Measurements from ENCODE around the gene EVI5.
"Not testable (repeated sequence)": the region's sequence is repeated elsewhere in the genome, so short reads cannot be mapped to it uniquely, and the experiment has no call there.

Gene EVI5

GRCh38 chr1:92575123-92575522 lies 209.8 kb downstream of the EVI5 start:
- no peak for DNase-seq (ENCODE audit: low spot score)

- no peak for DNase-seq (ENCODE audit: low spot score)
These were observed 212.4 kb downstream of the EVI5 start for GRCh38 chr1:92572520-92572919.

GRCh38 chr1:92571578-92571977 lies 213.3 kb downstream of the EVI5 start:
- no peak for DNase-seq (ENCODE audit: low spot score)

- no peak for DNase-seq (ENCODE audit: low spot score)
These were observed 217.6 kb downstream of the EVI5 start for GRCh38 chr1:92567211-92567868.

GRCh38 chr1:92563457-92564216 lies 221.3 kb downstream of the EVI5 start:
- no peak for DNase-seq (ENCODE audit: low spot score)

GRCh38 chr1:92556350-92556749 lies 228.6 kb downstream of the EVI5 start:
- DNase-seq (ENCODE audit: low spot score): no peak

GRCh38 chr1:92554216-92554615 lies 230.7 kb downstream of the EVI5 start:
- DNase-seq (ENCODE audit: low spot score): no peak

- no peak for DNase-seq (ENCODE audit: low spot score)
These were observed 233.0 kb downstream of the EVI5 start for GRCh38 chr1:92551916-92552315.

GRCh38 chr1:92544756-92545165 lies 240.1 kb downstream of the EVI5 start:
- no peak for DNase-seq (ENCODE audit: low spot score)

GRCh38 chr1:92543131-92544055 lies 241.5 kb downstream of the EVI5 start:
- no peak for DNase-seq (ENCODE audit: low spot score)

GRCh38 chr1:92538413-92539061 lies 246.4 kb downstream of the EVI5 start:
- DNase-seq (ENCODE audit: low spot score): no peak

GRCh38 chr1:92538048-92538412 lies 246.9 kb downstream of the EVI5 start:
- no peak for DNase-seq (ENCODE audit: low spot score)

- no peak for DNase-seq (ENCODE audit: low spot score)
These were observed 247.7 kb downstream of the EVI5 start for GRCh38 chr1:92536980-92537884.

GRCh38 chr1:92536211-92536979 lies 248.5 kb downstream of the EVI5 start:
- DNase-seq (ENCODE audit: low spot score): no peak

- DNase-seq (ENCODE audit: low spot score): not testable (repeated sequence)
These were observed 252.5 kb downstream of the EVI5 start for GRCh38 chr1:92532371-92532770.

- DNase-seq (ENCODE audit: low spot score): not testable (repeated sequence)
These were observed 253.0 kb downstream of the EVI5 start for GRCh38 chr1:92531939-92532338.

- no peak for DNase-seq (ENCODE audit: low spot score)
These were observed 257.2 kb downstream of the EVI5 start for GRCh38 chr1:92527670-92528069.

GRCh38 chr1:92524944-92525590 lies 259.8 kb downstream of the EVI5 start:
- DNase-seq (ENCODE audit: low spot score): not testable (repeated sequence)

GRCh38 chr1:92519043-92519442 lies 265.9 kb downstream of the EVI5 start:
- DNase-seq (ENCODE audit: low spot score): no peak

GRCh38 chr1:92516574-92516973 lies 268.3 kb downstream of the EVI5 start:
- no peak for DNase-seq (ENCODE audit: low spot score)
